GM19043 (cell line): ENCODE results near the gene GABBR2.
"Not testable (repeated sequence)": the region's sequence is repeated elsewhere in the genome, so short reads cannot be mapped to it uniquely, and the experiment has no call there.

ENCODE experiments used
- ATAC-seq: cut with Tn5 transposase; IDR thresholded peaks from one replicate; pipeline ENCODE4 v1.9.1; 2021; ENCODE audit warnings: low read depth; ENCODE audit not compliant: unreplicated experiment

The GABBR2 gene

DNA sequence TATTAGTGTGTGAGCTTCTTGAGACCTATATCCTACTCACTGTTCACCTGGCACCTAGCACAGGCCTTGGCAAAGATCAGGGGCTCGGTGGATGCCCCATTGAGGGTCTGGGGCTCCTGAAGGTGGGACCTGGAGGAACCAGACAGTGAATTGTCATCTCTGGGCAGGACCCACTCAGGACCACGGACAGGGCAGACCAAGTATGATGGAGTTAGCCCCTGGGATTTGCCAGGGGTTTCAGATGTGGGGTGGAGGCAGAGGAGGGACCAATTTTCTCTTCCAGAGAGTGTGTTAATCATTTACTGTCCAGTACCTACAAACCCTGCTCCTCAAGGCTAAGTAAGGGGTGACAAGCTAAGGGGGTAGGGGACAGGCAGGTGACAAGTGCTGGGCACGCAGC lies 424.0 kb downstream of the GABBR2 start:
- ATAC-seq, result no peak

DNA sequence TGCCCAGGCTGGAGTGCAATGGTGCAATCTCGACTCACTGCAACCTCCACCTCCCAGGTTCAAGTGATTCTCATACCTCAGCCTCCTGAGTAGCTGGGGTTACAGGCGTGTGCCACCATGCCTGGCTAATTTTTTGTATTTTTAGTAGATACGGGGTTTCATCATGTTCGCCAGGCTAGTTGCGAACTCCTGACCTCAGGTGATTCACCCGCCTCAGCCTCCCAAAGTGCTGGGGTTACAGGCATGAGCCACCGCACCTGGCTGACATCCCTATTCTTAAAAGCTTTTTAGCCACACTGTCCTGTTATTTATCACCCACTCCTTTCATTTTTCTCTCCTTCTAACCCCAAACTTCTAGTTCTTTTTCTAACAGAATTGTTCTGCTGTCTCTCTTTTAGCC lies 425.6 kb downstream of the GABBR2 start:
- not testable (repeated sequence) for ATAC-seq

DNA sequence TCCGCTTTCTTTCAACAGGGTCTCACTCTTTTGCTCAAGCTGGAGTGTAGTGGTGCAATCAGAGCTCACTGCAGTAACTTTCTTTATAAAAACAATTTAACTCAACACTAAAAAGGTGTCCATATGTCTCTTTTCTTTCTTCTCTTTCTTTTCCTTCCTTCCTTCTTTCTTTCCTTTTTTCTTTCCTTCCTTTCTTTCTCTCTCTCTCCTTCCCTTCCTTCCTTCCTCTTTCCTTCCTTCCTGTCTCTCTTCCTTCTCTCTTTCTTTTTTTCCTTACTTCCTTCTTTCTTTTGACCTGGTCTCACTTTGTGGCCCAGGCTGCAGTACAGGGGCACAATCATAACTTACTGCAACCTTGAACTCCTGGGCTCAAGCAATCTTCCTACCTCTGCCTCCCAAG lies 427.5 kb downstream of the GABBR2 start:
- ATAC-seq, result no peak

DNA sequence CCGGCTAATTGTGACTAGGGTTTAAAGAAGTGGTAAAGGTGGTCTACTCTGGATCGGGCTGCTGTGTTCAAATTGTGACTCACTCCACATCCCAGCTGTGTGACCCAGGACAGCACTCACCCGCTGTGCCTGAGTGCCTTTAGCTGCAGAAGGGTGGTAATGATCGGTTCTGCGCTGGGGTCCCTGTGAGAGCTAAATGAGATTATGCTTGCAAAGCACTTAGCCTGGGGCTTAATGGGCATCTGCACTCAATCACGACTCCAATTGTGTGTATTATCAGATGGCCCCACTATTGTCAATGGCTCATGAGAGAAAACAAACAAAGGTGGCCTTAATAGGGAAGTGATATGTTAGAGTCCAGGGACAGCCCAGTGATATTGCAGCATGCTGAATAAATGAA lies 428.2 kb downstream of the GABBR2 start:
- ATAC-seq, result no peak

DNA sequence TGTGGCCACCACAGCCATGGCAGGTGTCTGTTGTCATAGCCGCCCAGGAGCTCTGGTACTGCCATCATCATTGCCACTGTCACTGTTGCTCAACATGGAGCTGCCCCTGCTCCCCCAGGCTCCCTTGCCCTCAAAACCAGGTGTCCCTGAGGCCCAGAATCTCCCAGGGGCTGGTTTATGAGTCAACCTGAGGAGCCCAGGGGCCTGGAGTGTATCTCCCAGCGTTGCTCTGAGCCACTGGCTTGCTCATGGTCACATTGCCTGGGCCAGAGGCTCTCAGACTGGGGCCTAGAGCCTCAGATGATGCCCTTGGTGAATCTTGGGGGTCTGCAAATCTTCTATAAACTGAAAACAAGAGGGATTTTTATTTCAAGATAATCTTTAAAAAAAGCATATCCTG lies 428.6 kb downstream of the GABBR2 start:
- no peak for ATAC-seq

DNA sequence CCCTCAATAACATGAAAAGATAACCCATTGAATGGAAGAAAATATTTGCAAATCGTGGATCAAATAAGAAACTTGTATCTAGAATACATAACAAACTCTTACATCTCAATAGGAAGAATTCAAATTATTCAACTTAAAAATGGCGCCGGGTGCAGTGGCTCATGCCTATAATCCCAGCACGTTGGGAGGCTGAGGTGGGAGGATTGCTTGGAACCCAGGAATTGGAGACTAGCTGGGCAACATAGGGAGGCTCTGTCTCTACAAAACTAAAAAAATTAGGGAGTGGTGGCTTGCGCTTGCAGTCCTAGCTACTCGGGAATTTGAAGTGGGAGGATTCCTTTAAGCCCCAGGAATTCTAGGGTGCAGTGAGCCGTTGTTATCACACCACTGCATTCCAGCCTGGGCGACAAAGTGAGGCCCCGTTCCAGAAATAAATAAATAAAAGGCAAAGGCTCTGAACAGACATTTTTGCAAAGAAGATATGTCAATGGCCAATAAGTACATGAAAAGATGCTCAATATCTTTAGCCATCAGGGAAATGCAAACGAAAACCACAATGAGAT lies 431.7 kb downstream of the GABBR2 start:
- no peak for ATAC-seq

DNA sequence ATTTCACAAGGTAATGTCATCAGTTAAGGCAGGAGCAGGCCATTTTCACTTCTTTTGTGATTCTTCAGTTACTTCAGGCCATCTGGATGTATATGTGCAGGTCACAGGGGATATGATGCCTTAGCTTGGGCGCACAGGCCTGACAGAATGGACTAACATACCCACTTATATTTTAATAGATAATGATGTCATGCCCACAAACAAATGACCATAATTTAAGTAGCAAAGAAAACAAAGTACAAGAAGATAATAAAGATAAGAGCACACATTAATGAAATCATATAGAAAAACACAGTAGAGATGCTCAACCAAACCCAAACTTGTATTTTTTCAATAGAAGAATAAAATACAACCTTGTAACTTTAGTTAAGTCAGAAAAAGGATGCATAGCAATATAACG lies 433.6 kb downstream of the GABBR2 start:
- no peak for ATAC-seq

DNA sequence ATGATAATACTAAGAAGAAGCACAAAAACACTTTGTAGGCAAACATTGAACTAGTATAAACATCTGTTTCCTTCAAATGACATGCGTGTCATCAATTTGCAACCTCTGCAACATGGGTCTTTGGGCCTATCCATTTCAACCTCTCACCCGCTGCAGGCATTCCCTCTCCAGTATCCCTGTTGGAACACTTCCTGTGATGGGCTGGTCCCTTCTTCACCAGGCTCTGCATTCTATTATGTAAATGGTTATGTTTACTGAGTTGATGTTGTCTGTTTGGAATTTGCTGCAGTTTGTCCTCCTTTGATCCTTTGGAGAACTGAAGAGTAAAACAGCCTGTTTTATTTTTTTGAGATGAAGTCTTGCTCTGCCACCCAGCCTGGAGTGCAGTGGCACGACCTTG lies 436.7 kb downstream of the GABBR2 start:
- no peak for ATAC-seq

DNA sequence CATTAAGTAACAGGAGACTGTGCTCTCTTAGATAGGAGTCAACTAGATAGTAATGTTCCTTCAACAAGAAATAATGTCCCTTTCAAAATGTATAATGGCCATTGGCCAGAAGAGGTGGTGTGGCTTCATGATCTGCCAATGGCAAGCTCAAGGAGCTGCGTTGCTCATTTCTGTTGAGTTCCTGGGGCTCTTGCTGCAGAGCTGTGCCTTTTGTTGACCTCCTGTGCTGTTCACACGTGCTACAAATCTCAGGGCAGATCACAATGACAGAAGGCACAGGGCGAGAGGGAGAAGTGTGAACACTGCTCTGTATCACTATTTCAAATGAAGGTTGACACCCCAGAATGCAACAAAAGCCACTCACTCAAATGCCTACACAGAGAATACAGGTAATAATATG lies 437.3 kb downstream of the GABBR2 start:
- no peak for ATAC-seq

DNA sequence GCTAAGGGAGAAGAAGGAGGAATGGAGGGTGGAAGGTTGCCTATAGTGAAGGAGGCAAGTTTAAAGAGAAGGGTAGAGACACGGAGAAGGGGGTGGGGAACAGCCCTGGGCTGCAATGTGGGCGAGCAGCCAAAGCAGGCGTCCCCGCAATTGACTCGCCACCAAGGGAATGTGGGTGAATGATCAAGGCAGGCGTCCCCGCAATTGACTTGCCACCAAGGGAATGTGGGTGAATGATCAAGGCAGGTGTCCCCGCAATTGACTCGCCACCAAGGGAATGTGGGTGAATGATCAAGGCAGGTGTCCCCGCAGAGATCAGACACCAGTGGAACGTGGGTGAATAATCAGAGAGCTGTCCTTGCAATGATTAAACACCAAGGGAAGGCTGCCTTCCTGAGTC lies 438.5 kb downstream of the GABBR2 start:
- ATAC-seq, result not testable (repeated sequence)

DNA sequence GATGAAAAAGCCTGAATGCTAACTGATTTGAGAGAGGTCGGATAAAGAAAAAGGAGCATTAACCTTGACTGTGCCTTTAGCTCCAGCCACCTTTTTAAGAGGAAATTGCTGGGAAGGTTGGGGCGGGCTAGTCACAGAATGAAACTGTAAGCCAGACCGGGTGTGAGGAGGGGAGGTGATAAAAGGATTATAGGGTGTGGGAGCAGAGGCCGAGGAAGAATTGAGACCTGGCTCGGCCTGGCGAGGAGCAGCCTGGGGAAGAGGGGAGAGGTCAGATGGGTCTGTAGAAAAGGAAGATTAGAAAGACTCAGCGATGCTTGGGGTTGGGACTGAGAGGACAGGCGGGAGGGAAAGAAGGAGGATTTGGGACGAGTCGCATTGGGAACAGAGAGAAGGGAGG lies 439.1 kb downstream of the GABBR2 start:
- not testable (repeated sequence) for ATAC-seq

DNA sequence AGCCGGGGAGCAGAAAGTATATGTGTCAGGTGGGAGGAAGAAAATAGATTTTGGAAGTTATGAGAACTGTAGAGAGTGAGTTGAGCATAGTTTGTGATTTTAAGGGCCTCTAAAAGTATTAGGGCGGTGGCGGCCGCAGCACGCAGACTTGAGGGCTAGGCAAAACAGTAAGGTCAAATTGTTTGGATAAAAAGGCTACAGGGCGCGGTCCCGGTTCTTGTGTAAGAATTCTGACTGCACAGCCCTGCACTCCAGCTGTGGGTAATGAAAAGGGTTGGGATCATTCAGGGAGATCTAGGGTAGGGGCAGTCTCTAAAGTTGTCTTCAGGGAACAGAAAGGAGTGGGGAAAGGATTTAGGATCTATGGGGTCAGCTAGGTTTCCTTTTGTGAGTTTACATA lies 441.2 kb downstream of the GABBR2 start:
- ATAC-seq, result not testable (repeated sequence)

DNA sequence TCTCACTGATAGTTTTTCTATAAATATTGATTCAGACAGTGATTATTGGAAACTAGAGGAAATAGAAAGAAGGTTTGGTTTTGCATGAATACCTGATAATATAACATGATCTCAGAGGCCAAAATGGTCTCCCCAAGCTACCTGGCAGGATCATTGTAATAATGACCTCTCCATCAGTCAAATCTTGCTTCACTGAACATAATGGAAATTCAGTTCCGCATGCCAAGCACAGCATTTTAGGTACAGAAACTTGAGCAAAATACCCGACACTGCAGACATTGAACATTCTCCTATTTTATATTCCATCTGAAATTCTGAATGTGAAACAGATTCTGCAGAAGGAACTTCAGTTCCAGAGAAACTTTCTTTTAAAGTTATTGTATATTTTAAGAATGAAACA lies 444.2 kb downstream of the GABBR2 start:
- no peak for ATAC-seq

DNA sequence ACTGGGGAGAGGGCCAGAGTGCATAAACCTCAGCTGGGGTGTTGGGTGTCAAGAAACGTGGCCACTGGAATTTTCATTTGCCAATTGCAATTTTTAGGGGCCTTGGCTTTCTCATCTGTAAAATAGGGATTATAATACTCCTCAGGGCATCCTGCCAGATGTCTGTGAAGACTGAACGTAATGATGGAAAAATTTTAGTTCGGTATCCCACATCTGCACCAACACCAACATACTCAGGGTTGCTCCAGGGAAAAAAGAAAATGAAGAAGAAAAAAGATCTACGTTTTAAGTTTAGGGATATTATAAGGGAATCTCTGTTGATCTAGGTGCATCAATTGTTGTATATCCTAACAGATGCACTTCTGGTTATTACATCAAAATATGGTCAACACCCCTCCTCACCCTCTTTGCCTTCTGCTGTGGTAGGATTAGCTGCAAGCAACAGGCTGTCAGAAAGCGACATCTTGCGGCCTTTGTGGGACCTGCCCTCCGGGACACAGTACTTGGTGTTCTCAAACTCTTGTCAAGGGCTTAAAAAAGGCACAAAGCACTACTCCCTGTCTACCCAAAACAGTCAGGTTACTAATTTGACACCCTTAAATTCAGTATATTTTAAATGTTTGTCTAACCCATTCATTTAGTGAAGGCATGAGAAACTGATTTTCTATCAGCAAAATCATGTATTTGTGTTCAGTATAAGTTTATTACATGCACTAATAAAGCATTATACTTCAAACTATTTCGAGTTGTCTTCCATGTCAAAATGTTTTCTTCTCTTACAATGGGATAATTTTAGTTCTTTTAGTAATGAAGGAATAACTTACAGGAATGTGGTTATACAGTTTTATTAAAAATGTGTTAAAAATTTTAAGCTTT lies 445.0 kb downstream of the GABBR2 start:
- peak; percentile 66 for ATAC-seq

DNA sequence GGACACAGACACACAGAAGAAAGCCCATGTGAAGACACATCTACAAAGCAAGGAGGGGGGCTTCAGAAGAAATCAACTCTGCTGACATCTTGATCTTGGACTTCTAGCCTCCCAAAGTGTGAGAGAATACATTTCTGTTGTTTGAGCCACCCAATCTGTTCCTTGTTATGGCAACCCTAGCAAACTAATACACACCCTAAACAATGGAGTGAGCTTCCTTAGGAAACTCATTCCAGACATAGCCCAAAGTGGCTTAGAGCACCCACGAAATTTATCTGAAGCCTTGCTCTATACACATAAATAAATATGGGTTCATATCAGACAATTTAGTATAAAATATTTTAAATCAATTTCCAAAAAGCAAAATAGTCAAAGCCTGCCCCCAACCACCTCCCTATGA lies 445.7 kb downstream of the GABBR2 start:
- ATAC-seq, result no peak

DNA sequence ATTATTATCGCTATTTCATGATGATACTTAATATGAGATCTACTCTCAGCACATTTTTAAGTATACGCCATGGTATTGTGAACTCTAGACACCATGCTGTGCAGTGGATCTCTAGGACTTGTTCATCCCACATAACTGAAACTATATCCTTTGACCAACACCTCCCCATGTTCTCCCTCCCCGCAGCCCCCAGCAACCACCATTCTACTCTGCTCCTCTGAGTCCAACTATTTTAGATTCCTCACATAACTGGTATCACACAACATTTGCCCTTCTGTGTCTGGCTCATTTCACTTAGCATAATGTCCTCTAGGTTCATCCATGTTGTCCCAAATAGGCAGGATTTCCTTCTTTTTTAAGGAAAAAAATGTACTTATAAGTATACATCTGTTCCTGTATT lies 446.7 kb downstream of the GABBR2 start:
- ATAC-seq, result no peak

DNA sequence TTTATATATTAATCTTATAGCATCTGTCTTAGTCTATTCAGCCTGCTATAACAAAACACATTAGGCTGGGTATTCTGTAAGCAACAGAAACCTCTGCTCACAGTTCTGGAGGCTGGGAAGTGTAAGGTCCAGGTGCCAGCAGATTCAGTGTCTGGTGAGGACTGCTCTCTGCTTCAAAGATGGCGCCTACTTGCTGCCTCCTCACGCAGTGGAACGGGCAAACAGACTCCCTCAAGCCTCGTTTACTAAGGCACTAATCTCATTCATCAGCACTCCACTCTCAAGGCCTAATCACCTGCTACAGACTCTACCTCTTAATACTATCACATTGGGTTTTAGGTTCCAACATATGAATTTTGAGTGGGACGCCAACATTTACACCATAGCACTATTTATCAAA lies 448.1 kb downstream of the GABBR2 start:
- ATAC-seq, result no peak

DNA sequence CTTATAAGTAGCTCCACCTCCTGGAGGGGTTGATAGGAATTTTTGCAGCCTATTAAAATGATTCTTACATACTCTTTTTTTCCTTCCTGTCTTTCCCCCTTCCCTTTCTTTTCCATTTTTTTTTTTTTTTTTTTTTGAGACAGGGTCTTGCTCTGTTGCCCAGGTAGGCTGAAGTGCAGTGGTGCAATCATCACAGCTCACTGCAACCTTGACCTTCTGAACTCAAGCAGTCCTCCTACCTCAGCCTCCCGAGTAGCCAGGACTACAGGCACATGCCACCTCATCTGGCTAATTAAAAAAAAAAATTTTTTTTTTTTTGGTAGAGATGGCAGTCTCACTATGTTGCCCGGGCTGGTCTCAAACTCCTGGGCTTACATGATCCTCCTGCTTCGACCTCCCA lies 448.9 kb downstream of the GABBR2 start:
- no peak for ATAC-seq

DNA sequence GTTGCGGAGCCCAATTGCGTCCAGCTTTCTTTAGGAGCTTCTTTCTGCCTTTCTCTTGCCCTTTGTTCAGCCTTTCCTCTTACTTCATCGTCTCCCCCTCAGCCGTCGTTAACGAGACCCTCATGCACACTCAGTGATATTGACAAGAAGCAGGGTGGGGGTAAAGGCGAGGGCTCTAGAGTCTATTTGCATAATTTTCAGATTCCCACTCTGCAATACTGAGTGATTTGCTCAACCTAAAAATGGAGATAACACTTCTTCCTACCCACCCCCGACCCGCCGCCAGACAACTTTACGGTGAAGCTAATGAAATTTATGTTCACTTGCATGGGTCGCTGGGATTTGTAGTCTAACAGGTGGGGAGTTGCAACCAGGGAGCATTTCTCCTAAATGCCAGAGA lies 452.0 kb downstream of the GABBR2 start:
- no peak for ATAC-seq

DNA sequence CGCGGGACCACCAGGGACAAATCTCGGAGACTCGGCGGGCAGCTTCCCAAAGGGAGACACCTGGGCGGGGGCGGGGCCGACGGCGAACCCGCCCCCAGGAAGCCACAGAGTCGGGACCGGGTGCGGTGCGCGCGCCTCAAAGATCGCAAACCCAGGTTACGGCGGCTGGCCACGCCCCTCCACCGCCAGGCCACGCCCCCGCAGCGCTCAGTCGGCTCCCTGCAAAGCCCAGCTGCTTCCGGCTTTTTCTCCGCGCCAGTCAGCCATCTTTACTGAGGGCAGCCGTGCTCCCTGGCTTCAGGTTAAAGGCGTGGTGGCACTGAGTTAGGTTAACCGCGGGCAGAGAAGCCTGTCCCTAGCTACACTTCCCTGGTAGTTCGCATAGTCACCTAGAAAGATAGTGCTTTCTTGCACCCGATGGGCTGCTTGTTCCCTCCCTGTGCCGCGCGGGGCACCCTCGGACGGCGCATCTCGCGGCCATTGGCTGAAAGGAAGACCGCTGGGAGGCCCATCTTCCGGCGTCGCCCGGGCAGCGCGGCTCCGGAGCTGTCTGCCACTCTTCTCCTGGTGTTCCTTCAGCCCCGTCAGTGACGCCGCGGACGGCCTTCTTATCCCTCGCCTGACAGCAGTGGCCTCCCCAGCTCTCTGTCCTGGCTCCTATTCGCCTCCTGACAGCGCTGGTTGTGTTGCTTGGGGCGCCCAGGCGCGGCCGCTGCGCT lies 453.0 kb downstream of the GABBR2 start, which contains the start of gene TBC1D2:
TSS of gene TBC1D2 (minus strand) at position 72 of the 719 bp plus-strand sequence. CDS start 108 bp downstream, outside the sequence.
- ATAC-seq, result peak; percentile 81

DNA sequence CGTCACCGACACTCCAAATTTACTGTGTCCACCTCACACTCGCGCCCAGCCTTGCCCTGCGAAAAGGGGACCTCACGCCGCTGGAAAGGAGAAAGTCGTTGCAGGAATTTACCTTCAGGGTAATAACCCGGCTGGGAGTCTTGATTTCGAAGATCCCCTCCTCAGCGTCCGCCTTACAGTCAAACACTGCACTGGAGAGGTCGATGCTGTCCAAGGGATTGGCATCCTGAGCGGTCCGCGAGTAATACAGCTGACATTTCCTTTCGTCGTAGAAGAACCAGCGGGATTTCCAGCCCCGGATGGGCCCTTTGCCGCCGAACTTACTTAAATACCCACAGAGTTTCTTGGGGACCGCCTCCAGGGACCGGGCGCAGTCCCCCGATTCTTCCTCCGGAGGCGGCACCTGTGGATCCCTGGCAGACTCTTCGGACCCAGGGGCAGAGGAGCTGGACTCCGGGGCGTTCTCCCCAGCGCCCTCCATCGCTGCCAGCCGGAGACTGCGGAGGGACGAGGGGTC lies 453.6 kb downstream of the GABBR2 start:
- ATAC-seq, result peak; percentile 27
